ENCODE data around the gene TNNT2.
A peak's percentile ranks its signal among the peaks of the same experiment; 100 is the strongest.

Gene TNNT2

DNA sequence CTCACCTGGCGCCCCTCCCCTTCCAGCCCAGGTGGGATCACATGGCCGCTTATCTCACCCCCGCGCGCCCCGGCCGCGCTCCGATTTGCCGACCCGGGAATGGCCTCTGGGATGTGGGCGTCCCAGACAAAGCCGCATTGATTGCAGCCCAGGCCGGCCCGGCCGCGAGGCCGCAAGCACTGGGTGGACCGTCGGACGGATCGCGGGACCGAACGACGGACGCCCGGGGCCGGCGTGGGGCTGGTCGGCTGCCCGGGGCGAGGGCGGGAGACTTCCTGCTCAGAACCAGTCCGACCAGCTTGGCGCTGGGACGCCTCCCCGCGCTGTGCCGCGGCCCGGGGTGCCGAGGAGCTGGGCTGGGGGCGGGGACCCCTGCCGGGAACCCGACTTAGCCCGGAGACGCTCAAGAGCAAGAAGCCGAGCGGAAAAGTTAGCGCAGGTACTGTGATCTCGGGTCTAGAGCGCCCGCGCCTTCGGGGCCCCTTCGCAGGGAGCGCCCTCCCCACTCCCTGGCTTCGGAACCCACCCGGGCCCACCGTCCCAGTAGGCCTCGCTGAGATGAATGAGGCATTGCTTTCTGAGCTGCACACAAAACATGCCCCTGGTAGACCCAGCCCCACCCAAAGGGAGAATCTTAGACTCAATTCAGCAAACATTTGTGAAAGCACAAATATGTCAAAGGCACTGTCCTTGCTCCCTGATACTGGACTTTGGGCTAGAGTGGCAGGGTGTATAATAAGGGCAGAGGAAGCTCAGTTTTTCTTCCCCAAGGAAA is 22.1 kb upstream of the TNNT2 start:
- POLR2A ChIA-PET (ENCODE audit: low non-redundant PET): interaction anchor here (0.6 to 0.9 kb wide), 3 partner anchors 10 to 67 kb away, joined by 3 to 4 read pairs (median 3); no protein-coding TSS in a partner anchor
- CTCF ChIA-PET: interaction anchor here (0.6 to 3.5 kb wide), 6 partner anchors 9 to 160 kb away, joined by 3 to 20 read pairs (median 4); no protein-coding TSS in a partner anchor
- DNase-seq (ENCODE audit: low spot score): peak; percentile 87
- peak overlapping the region; percentile 91 for H3K27ac ChIP-seq
- TF ChIP-seq, protein P1, sequence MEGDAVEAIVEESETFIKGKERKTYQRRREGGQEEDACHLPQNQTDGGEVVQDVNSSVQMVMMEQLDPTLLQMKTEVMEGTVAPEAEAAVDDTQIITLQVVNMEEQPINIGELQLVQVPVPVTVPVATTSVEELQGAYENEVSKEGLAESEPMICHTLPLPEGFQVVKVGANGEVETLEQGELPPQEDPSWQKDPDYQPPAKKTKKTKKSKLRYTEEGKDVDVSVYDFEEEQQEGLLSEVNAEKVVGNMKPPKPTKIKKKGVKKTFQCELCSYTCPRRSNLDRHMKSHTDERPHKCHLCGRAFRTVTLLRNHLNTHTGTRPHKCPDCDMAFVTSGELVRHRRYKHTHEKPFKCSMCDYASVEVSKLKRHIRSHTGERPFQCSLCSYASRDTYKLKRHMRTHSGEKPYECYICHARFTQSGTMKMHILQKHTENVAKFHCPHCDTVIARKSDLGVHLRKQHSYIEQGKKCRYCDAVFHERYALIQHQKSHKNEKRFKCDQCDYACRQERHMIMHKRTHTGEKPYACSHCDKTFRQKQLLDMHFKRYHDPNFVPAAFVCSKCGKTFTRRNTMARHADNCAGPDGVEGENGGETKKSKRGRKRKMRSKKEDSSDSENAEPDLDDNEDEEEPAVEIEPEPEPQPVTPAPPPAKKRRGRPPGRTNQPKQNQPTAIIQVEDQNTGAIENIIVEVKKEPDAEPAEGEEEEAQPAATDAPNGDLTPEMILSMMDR (conservative IDR thresholded peaks at IDR 0.05; ENCODE audit: low read depth): no peak

DNA sequence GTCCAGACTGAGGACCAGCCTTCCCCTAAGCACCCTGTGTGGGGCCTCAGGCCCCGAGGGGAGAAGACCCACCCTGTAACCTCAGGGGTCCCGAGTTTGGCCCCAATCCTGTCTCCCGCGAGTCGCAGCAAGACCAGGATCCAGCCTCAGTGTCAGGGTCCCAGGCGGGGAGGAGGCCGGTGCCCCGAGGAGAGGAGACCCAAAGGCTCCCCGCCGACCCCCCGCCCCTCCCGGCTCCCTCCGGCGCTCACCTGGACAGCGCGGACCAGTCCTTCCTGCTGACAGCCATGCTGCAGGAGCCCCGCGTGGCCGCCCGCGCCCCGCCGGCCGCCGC is 21.5 kb upstream of the TNNT2 start, which contains the start of gene LAD1:
Gene LAD1 (minus strand): TSS at position 307 of the 334 bp plus-strand sequence. CDS start 18 bp downstream, at position 289.
- no peak for DNase-seq (ENCODE audit: low spot score)
- ChIA-PET CTCF (interaction anchor here (0.6 to 3.5 kb wide), 4 partner anchors 10 to 114 kb away, joined by 4 to 20 read pairs (median 8); no protein-coding TSS in a partner anchor), POLR2A (ENCODE audit: low non-redundant PET) (interaction anchor here (0.9 kb wide), 1 partner anchor 68 kb away, joined by 3 read pairs; no protein-coding TSS in a partner anchor)
- peak within 1 kb of the TSS; percentile 91 for H3K27ac ChIP-seq
- TF ChIP-seq, protein P1 (conservative IDR thresholded peaks at IDR 0.05; ENCODE audit: low read depth): no peak

DNA sequence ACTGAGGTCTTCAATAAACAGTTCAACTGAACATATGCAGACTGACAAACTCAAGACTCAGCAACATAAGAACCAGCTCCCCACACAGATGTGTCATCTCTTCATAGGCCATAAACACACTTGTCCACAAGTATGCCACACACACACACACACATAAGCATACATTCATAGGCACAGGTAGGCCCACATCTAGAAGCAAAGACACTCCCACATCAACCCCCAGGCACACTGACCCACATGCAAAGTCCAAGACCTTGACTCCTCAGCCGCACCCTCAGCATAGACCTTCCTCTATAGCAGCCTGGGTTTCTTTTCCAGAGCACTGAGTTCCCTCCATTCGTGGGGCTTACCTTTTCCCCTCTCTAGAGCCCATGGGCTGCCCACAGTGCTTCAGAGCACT is 20.2 kb upstream of the TNNT2 start:
- ChIA-PET CTCF (interaction anchor here (0.7 to 5.0 kb wide), 5 partner anchors 11 to 115 kb away, joined by 4 to 32 read pairs (median 11); no protein-coding TSS in a partner anchor), POLR2A (ENCODE audit: low non-redundant PET) (interaction anchor here (0.7 to 1.3 kb wide), 4 partner anchors 11 to 86 kb away, joined by 3 to 5 read pairs (median 3); no protein-coding TSS in a partner anchor)
- peak overlapping the region; percentile 91 for H3K27ac ChIP-seq
- TF ChIP-seq, protein P1 (conservative IDR thresholded peaks at IDR 0.05; ENCODE audit: low read depth): no peak
- DNase-seq (ENCODE audit: low spot score): peak; percentile 64

DNA sequence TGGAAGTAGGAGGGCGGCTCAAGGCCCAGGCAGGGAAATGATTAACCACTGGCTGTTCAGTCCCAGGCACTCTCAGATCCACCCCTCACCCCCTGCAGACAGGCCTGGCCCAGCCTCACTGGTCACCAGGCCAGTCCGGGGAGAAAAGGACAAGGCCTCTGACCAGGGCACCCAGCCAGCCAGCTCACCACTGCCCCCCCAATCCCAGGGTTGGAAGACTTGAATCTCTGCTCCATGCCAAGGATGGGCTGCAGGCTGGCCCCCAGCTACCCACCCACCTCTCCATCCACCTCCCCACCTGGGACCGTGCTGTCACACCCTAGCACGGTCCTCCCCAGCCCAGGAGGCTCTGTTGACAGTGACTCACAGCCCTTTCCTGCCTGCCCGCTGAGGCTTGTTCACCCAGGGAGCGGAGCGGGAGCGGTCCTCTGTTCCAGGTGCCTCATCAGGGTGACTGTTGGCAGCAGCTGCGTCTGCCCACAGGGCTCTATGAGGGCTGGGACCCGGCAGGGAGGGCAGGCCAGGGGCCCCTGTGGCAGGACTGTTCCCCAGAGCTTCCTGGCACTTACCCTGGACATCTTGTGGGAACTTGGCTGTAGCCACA is 19.5 kb upstream of the TNNT2 start:
- DNase-seq (ENCODE audit: low spot score): peak; percentile 93
- CTCF ChIA-PET: interaction anchor here (0.6 to 5.0 kb wide), 7 partner anchors 11 to 116 kb away, joined by 3 to 32 read pairs (median 8); no protein-coding TSS in a partner anchor
- H3K27ac ChIP-seq: peak overlapping the region; percentile 91
- TF ChIP-seq, protein P1 (conservative IDR thresholded peaks at IDR 0.05; ENCODE audit: low read depth): no peak
- POLR2A ChIA-PET (ENCODE audit: low non-redundant PET): interaction anchor here (0.7 to 1.3 kb wide), 4 partner anchors 11 to 85 kb away, joined by 3 to 5 read pairs (median 3); no protein-coding TSS in a partner anchor

DNA sequence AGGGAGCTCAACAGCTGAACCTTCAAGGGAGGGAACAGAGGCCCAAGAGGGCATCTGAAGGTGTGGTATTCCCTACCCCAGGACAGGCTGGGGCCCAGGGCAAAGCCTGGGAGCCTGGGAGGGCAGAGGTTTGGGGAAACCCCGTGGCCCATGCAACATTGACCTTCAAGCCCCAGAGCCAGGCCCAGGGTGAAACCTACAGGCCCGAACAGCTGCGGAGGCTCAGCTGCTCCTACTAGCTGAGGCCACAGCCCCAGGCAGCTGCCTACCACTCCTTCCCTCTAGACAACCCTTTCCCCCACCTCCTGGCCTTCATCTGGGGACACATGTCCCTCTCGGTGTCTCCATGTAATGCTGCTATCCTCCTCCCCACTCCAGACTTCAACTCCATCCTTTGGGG is 18.5 kb upstream of the TNNT2 start:
- ChIA-PET CTCF (interaction anchor here (0.6 to 5.0 kb wide), 5 partner anchors 10 to 85 kb away, joined by 3 to 32 read pairs (median 3); no protein-coding TSS in a partner anchor), POLR2A (ENCODE audit: low non-redundant PET) (interaction anchor here (0.9 kb wide), 1 partner anchor 13 kb away, joined by 3 read pairs; no protein-coding TSS in a partner anchor)
- DNase-seq (ENCODE audit: low spot score): no peak
- peak overlapping the region; percentile 91 for H3K27ac ChIP-seq
- TF ChIP-seq, protein P1 (conservative IDR thresholded peaks at IDR 0.05; ENCODE audit: low read depth): no peak

DNA sequence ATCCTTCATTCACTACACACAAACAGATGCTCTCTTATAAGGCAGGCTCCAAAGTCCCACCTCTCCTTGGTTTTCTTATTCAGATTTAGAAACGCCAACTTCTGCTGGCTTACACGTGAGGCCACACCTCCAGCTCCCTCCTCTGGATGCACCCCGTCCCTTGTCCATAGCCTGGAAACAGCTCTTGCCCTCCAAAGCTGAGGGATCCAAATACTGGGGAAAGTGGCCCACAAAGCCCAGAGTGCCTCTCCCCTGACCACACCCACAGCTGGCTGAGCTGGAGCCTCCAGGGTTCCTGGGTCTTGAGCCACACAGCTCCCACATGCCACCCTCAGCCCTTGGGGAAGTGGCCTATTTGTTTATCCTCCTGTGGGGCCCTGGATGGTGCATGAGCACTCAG is 17.1 kb upstream of the TNNT2 start:
- CTCF ChIA-PET: interaction anchor here (0.6 to 5.0 kb wide), 2 partner anchors 9 to 42 kb away, joined by 3 to 32 read pairs; no protein-coding TSS in a partner anchor
- POLR2A ChIA-PET (ENCODE audit: low non-redundant PET): no interaction called here
- H3K27ac ChIP-seq: peak overlapping the region; percentile 91
- TF ChIP-seq, protein P1 (conservative IDR thresholded peaks at IDR 0.05; ENCODE audit: low read depth): no peak
- DNase-seq (ENCODE audit: low spot score): no peak

Measured in RWPE1 (cell line).